OCI-LY3 (cell line): ENCODE measurements around the gene OR7E24.
A peak's percentile ranks its signal among the peaks of the same experiment; 100 is the strongest.
"Not testable (repeated sequence)": the region's sequence is repeated elsewhere in the genome, so short reads cannot be mapped to it uniquely, and the experiment has no call there.

Source experiments
- H2AFZ ChIP-seq: fragments of 200-600, 300-600 bp; shearing (Covaris generic); 2 replicates; pipeline ENCODE4 v1.6.0; 2014; ENCODE audit warnings: antibody characterized with exemption, low read depth, low read length
- H3K27ac ChIP-seq: fragments of 200-600, 300-600 bp; sonication (generic); 2 replicates; pipeline ENCODE4 v1.5.1; 2014; ENCODE audit warnings: mild to moderate bottlenecking, low read length, moderate library complexity, mixed read lengths
- H3K27me3 ChIP-seq: fragments of 200-600, 300-600 bp; sonication (generic); 2 replicates; pipeline ENCODE4 v1.6.1; 2014; ENCODE audit warnings: low read depth, low read length, mixed read lengths
- H3K36me3 ChIP-seq: fragments of 200-600, 300-600 bp; sonication (generic); replicated peaks from 2 replicates; pipeline ENCODE3; 2014; ENCODE audit warnings: low read depth, low read length, mixed read lengths
- H3K4me1 ChIP-seq: fragments of 300-600, 200-600 bp; sonication (generic); 2 replicates; pipeline ENCODE4 v1.6.1; 2014; ENCODE audit warnings: low read length, mixed read lengths
- H3K4me2 ChIP-seq: fragments of 200-600, 300-600 bp; sonication (generic); 2 replicates; pipeline ENCODE4 v1.6.1; 2014; ENCODE audit warnings: low read length, mixed read lengths
- H3K4me3 ChIP-seq: fragments of 300-600, 200-600 bp; sonication (generic); 2 replicates; pipeline ENCODE4 v1.5.1; 2014; ENCODE audit warnings: antibody characterized with exemption, mild to moderate bottlenecking, low read length, moderate library complexity
- H3K79me2 ChIP-seq: fragments of 300-600, 200-600 bp; shearing (Covaris generic); 2 replicates; pipeline ENCODE4 v1.6.1; 2014; ENCODE audit warnings: mild to moderate bottlenecking, low read length, mixed read lengths
- H3K9ac ChIP-seq: fragments of 300-600, 200-600 bp; shearing (Covaris generic); 2 replicates; pipeline ENCODE4 v1.6.0; 2014; ENCODE audit warnings: mild to moderate bottlenecking, low read length, moderate library complexity
- H3K9me3 ChIP-seq: fragments of 200-600, 300-600 bp; shearing (Covaris generic); 2 replicates; pipeline ENCODE4 v1.6.1; 2014; ENCODE audit warnings: low read length, mixed read lengths; ENCODE audit not compliant: insufficient read depth
- H4K20me1 ChIP-seq: fragments of 200-600, 300-600 bp; sonication (generic); 2 replicates; pipeline ENCODE4 v1.6.1; 2016; ENCODE audit warnings: low read length, mixed read lengths; ENCODE audit not compliant: insufficient read depth
- EZH2phosphoT487 ChIP-seq: fragments of 200-600 bp; shearing (Covaris generic); IDR thresholded peaks from 2 replicates; pipeline ENCODE4 v1.6.1; 2018; ENCODE audit warnings: antibody characterized with exemption, mixed run types, low read depth
- TF ChIP-seq, protein P1 (sequence below): fragments of 200-600, 300-600 bp; sonication (generic); IDR thresholded peaks from 2 replicates; pipeline ENCODE4 v1.5.1; 2014; ENCODE audit warnings: antibody characterized with exemption, low read length, low read depth

The OR7E24 gene

GRCh38 chr19:9250630-9251029 lies at the start of gene OR7E24:
TSS of gene OR7E24 (plus strand) at chr19:9250930. CDS start at chr19:9251044, 114 bp downstream.
- Histone ChIP-seq H3K9me3 (no peaks in the 10 kb centered on the region), H2AFZ (no peak within 1 kb of the TSS), H3K79me2 (no peaks in the 10 kb centered on the region), H3K27ac (no peak within 1 kb of the TSS), H3K4me3 (no peak within 1 kb of the TSS), H3K4me1 (no peaks in the 10 kb centered on the region), H3K9ac (no peak within 1 kb of the TSS), H3K27me3 (no peaks in the 10 kb centered on the region), H3K36me3 (no peaks in the 10 kb centered on the region), H4K20me1 (no peaks in the 10 kb centered on the region), H3K4me2 (no peak within 1 kb of the TSS)
- TF ChIP-seq, protein P1, sequence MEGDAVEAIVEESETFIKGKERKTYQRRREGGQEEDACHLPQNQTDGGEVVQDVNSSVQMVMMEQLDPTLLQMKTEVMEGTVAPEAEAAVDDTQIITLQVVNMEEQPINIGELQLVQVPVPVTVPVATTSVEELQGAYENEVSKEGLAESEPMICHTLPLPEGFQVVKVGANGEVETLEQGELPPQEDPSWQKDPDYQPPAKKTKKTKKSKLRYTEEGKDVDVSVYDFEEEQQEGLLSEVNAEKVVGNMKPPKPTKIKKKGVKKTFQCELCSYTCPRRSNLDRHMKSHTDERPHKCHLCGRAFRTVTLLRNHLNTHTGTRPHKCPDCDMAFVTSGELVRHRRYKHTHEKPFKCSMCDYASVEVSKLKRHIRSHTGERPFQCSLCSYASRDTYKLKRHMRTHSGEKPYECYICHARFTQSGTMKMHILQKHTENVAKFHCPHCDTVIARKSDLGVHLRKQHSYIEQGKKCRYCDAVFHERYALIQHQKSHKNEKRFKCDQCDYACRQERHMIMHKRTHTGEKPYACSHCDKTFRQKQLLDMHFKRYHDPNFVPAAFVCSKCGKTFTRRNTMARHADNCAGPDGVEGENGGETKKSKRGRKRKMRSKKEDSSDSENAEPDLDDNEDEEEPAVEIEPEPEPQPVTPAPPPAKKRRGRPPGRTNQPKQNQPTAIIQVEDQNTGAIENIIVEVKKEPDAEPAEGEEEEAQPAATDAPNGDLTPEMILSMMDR, result no peak
- TF ChIP-seq EZH2phosphoT487, result no peak

GRCh38 chr19:9205501-9206113 lies 45.1 kb upstream of the OR7E24 start:
- Histone ChIP-seq H3K4me3 (peak overlapping the region; percentile 69), H3K27me3 (peaks cover 4% of the 10 kb centered on the region; the same call in 1 of the 2 replicates), H3K27ac (no peak overlapping the region), H2AFZ (peak overlapping the region; percentile 91), H3K4me2 (peak overlapping the region; percentile 85), H3K79me2 (no peaks in the 10 kb centered on the region), H4K20me1 (no peaks in the 10 kb centered on the region), H3K9ac (no peak overlapping the region), H3K36me3 (no peaks in the 10 kb centered on the region), H3K4me1 (no peaks in the 10 kb centered on the region), H3K9me3 (no peaks in the 10 kb centered on the region)
- no peak for TF ChIP-seq EZH2phosphoT487
- TF ChIP-seq, protein P1, result peak; percentile 78

DNA sequence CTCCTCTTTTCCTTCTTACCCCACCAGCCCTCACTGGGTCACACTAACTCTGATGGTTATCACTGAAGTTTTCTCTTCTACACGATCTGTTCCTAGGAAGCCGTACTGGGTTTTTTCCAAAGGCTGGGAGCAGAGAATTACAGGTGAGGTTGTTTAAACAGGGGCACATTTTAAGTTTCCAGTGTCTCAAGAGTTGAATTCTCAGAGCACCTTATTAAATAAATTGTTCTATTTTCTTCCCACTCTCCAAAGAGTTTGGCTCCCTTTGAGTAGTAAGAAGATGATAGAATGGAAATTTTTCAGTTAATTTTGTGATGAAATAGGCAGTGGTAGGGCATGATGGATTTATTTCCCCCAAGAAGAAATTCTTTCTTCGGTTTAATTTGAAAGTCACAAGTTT lies 31.2 kb upstream of the OR7E24 start, which contains the start of gene OR7D4:
OR7D4 (minus strand) TSS at position 101 of the 400 bp plus-strand sequence. CDS start 4,752 bp downstream, outside the sequence.
- H3K36me3 ChIP-seq, result no peaks in the 10 kb centered on the region
- no peaks in the 10 kb centered on the region for H3K9me3 ChIP-seq
- H2AFZ ChIP-seq, result no peak within 1 kb of the TSS
- no peaks in the 10 kb centered on the region for H3K27me3 ChIP-seq
- H3K4me3 ChIP-seq, result no peak within 1 kb of the TSS
- H3K27ac ChIP-seq, result no peak within 1 kb of the TSS
- H3K4me1 ChIP-seq, result no peaks in the 10 kb centered on the region
- H4K20me1 ChIP-seq, result no peaks in the 10 kb centered on the region
- H3K79me2 ChIP-seq, result no peaks in the 10 kb centered on the region
- no peak for TF ChIP-seq EZH2phosphoT487
- TF ChIP-seq, protein P1, result no peak
- no peak within 1 kb of the TSS for H3K4me2 ChIP-seq
- H3K9ac ChIP-seq, result no peak within 1 kb of the TSS

DNA sequence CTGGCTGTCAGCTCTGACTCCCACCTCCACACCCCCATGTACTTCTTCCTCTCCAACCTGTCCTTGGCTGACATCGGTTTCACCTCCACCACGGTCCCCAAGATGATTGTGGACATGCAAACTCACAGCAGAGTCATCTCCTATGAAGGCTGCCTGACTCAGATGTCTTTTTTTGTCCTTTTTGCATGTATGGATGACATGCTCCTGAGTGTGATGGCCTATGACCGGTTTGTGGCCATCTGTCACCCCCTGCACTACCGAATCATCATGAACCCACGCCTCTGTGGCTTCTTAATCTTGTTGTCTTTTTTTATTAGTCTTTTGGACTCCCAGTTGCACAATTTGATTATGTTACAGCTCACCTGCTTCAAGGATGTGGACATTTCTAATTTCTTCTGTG lies 506 bp downstream of the OR7E24 start:
- no peak overlapping the region for H2AFZ ChIP-seq
- no peaks in the 10 kb centered on the region for H3K36me3 ChIP-seq
- H3K79me2 ChIP-seq, result no peaks in the 10 kb centered on the region
- no peak overlapping the region for H3K4me2 ChIP-seq
- H3K27ac ChIP-seq, result no peak overlapping the region
- no peaks in the 10 kb centered on the region for H3K27me3 ChIP-seq
- H3K4me1 ChIP-seq, result no peaks in the 10 kb centered on the region
- H3K9ac ChIP-seq, result no peak overlapping the region
- no peak overlapping the region for H3K4me3 ChIP-seq
- H3K9me3 ChIP-seq, result no peaks in the 10 kb centered on the region
- TF ChIP-seq, protein P1, result no peak
- TF ChIP-seq EZH2phosphoT487, result no peak
- no peaks in the 10 kb centered on the region for H4K20me1 ChIP-seq

GRCh38 chr19:9283485-9283884 lies 32.8 kb downstream of the OR7E24 start:
- H3K36me3 ChIP-seq, H3K4me3 ChIP-seq, H3K27me3 ChIP-seq, H3K4me1 ChIP-seq, H3K79me2 ChIP-seq, H3K9me3 ChIP-seq, H3K27ac ChIP-seq, H3K9ac ChIP-seq, H2AFZ ChIP-seq, H3K4me2 ChIP-seq, H4K20me1 ChIP-seq: not testable (repeated sequence)
